SK-N-SH treated with all-trans-retinoic acid at 6 μM for 48 hours (cell line): ENCODE measurements around the gene SYNGAP1.

Source experiments
- ATAC-seq: fragments of 200-7000 bp; cut with Tn5 transposase; 3 replicates; pipeline ENCODE4 v1.9.1; 2020; ENCODE audit warnings: mild to moderate bottlenecking, moderate library complexity
- ARNTL ChIP-seq: fragments of 450-650 bp; formaldehyde crosslinking; IDR thresholded peaks from 2 replicates; pipeline ENCODE4 v1.5.0; 2020; ENCODE audit warnings: low read depth, mild to moderate bottlenecking, moderate library complexity, borderline replicate concordance
- BACH2 ChIP-seq: fragments of 250-450 bp; sonication (Bioruptor Pico); IDR thresholded peaks from 2 replicates; pipeline ENCODE4 v1.9.0; 2021; ENCODE audit warnings: mild to moderate bottlenecking, borderline replicate concordance
- CREB5 ChIP-seq: fragments of 250-450 bp; sonication (Bioruptor Pico); IDR thresholded peaks from 2 replicates; pipeline ENCODE4 v1.5.1; 2020; ENCODE audit warnings: low read depth, mild to moderate bottlenecking, moderate library complexity
- CSDC2 ChIP-seq: fragments of 250-450 bp; sonication (Bioruptor Pico); IDR thresholded peaks from 2 replicates; pipeline ENCODE4 v1.5.0; 2020; ENCODE audit warnings: mild to moderate bottlenecking, moderate library complexity
- CSRNP3 ChIP-seq: fragments of 250-450 bp; sonication (Bioruptor Pico); IDR thresholded peaks from 2 replicates; pipeline ENCODE4 v1.5.1; 2021; ENCODE audit warnings: mild to moderate bottlenecking, moderate library complexity
- ESRRG ChIP-seq: fragments of 250-450 bp; sonication (Bioruptor Pico); IDR thresholded peaks from 2 replicates; pipeline ENCODE4 v1.6.1; 2021; ENCODE audit warnings: mild to moderate bottlenecking
- GLIS3 ChIP-seq: fragments of 250-450 bp; sonication (Bioruptor Pico); IDR thresholded peaks from 2 replicates; pipeline ENCODE4 v1.5.0; 2020; ENCODE audit warnings: mild to moderate bottlenecking, moderate library complexity
- ISL1 ChIP-seq: fragments of 250-450 bp; sonication (Bioruptor Pico); IDR thresholded peaks from 2 replicates; pipeline ENCODE4 v2.1.2; 2022; ENCODE audit warnings: mild to moderate bottlenecking, moderate library complexity
- OSR1 ChIP-seq: fragments of 250-450 bp; sonication (Bioruptor Pico); IDR thresholded peaks from 2 replicates; pipeline ENCODE4 v1.8.0; 2022; ENCODE audit warnings: moderate library complexity, mild to moderate bottlenecking, inconsistent platforms
- PATZ1 ChIP-seq: fragments of 250-450 bp; sonication (Bioruptor Pico); IDR thresholded peaks from 2 replicates; pipeline ENCODE4 v1.8.0; 2020; ENCODE audit warnings: mild to moderate bottlenecking, moderate library complexity, borderline replicate concordance
- POU6F1 ChIP-seq: fragments of 250-450 bp; sonication (Bioruptor Pico); IDR thresholded peaks from 2 replicates; pipeline ENCODE4 v1.8.0; 2021; ENCODE audit warnings: low read depth, mild to moderate bottlenecking, moderate library complexity, borderline replicate concordance
- PPARA ChIP-seq: fragments of 250-450 bp; sonication (Bioruptor Pico); IDR thresholded peaks from 2 replicates; pipeline ENCODE4 v1.5.0; 2020; ENCODE audit warnings: mild to moderate bottlenecking, borderline replicate concordance
- RARB ChIP-seq: fragments of 250-450 bp; sonication (Bioruptor Pico); IDR thresholded peaks from 2 replicates; pipeline ENCODE4 v1.8.0; 2021; ENCODE audit warnings: mild to moderate bottlenecking, moderate library complexity
- SNAI2 ChIP-seq: fragments of 250-450 bp; sonication (Bioruptor Pico); IDR thresholded peaks from 2 replicates; pipeline ENCODE4 v1.5.0; 2020; ENCODE audit warnings: mild to moderate bottlenecking, moderate library complexity
- TOX ChIP-seq: fragments of 250-450 bp; sonication (Bioruptor Pico); IDR thresholded peaks from 2 replicates; pipeline ENCODE4 v1.8.0; 2021; ENCODE audit warnings: mild to moderate bottlenecking, moderate library complexity, borderline replicate concordance
- ZC3H10 ChIP-seq: fragments of 250-450 bp; sonication (Bioruptor Pico); IDR thresholded peaks from 2 replicates; pipeline ENCODE4 v1.5.1; 2021; ENCODE audit warnings: mild to moderate bottlenecking, moderate library complexity
- ZFP3 ChIP-seq: fragments of 250-450 bp; sonication (Bioruptor Pico); IDR thresholded peaks from 2 replicates; pipeline ENCODE4 v1.5.0; 2020; ENCODE audit warnings: mild to moderate bottlenecking, moderate library complexity
- ZFP30 ChIP-seq: fragments of 450-650 bp; formaldehyde crosslinking; IDR thresholded peaks from 2 replicates; pipeline ENCODE4 v1.5.0; 2022; ENCODE audit warnings: mild to moderate bottlenecking, moderate library complexity
- ZNF70 ChIP-seq: fragments of 450-650 bp; formaldehyde crosslinking; IDR thresholded peaks from 2 replicates; pipeline ENCODE4 v1.5.0; 2020; ENCODE audit warnings: mild to moderate bottlenecking, moderate library complexity
- ZNF8 ChIP-seq: fragments of 450-650 bp; formaldehyde crosslinking; IDR thresholded peaks from 2 replicates; pipeline ENCODE4 v1.5.0; 2020; ENCODE audit warnings: mild to moderate bottlenecking, moderate library complexity

SYNGAP1 gene

GRCh38 chr6:33443619-33444504, 24.0 kb downstream of the SYNGAP1 start (continued):
- TF ChIP-seq PATZ1 (no peak), TOX (CRISPR knock-in tag) (no peak)

GRCh38 chr6:33445119-33445603, 25.3 kb downstream of the SYNGAP1 start:
- TF ChIP-seq CSDC2 (CRISPR knock-in tag): no peak
- no peak for TF ChIP-seq ZFP3 (CRISPR knock-in tag)
- no peak for TF ChIP-seq OSR1 (CRISPR knock-in tag)
- TF ChIP-seq PPARA (CRISPR knock-in tag): no peak
- TF ChIP-seq ZNF8 (CRISPR knock-in tag): no peak
- TF ChIP-seq POU6F1: no peak
- no peak for TF ChIP-seq CREB5
- TF ChIP-seq ARNTL (CRISPR knock-in tag): no peak
- TF ChIP-seq ESRRG (CRISPR knock-in tag): no peak
- TF ChIP-seq, all 23 proteins: peak for 0
- no peak for ATAC-seq

- no peak for ATAC-seq
- TF ChIP-seq GLIS3 (CRISPR knock-in tag): no peak
- TF ChIP-seq ZC3H10 (CRISPR knock-in tag): no peak
- no peak for TF ChIP-seq SNAI2 (CRISPR knock-in tag)
- no peak for TF ChIP-seq ZNF70
- TF ChIP-seq RARB: no peak
- no peak for TF ChIP-seq ZNF8 (CRISPR knock-in tag)
Measured at GRCh38 chr6:33446356-33446755, 26.5 kb downstream of the SYNGAP1 start.

- ATAC-seq: no peak
- TF ChIP-seq RARB (no peak), ZNF70 (no peak), TOX (CRISPR knock-in tag) (no peak), ISL1 (CRISPR knock-in tag) (no peak), BACH2 (CRISPR knock-in tag) (no peak), POU6F1 (no peak), ZC3H10 (CRISPR knock-in tag) (no peak), GLIS3 (CRISPR knock-in tag) (no peak)
- TF ChIP-seq, all 23 proteins: peak for 0
Measured at GRCh38 chr6:33450434-33450833, 30.6 kb downstream of the SYNGAP1 start.

- ATAC-seq: no peak
- no peak for TF ChIP-seq SNAI2 (CRISPR knock-in tag)
- no peak for TF ChIP-seq CSRNP3 (CRISPR knock-in tag)
- no peak for TF ChIP-seq BACH2 (CRISPR knock-in tag)
- no peak for TF ChIP-seq ZC3H10 (CRISPR knock-in tag)
- TF ChIP-seq POU6F1: no peak
- TF ChIP-seq ZFP3 (CRISPR knock-in tag): no peak
- no peak for TF ChIP-seq ZFP30 (CRISPR knock-in tag)
- TF ChIP-seq CREB5: no peak
- TF ChIP-seq ARNTL (CRISPR knock-in tag): no peak
Measured at GRCh38 chr6:33451606-33452005, 31.7 kb downstream of the SYNGAP1 start.
